ENCODE measurements around the gene DCDC2.
"Not testable (repeated sequence)": the region's sequence is repeated elsewhere in the genome, so short reads cannot be mapped to it uniquely, and the experiment has no call there.

Gene DCDC2

DNA sequence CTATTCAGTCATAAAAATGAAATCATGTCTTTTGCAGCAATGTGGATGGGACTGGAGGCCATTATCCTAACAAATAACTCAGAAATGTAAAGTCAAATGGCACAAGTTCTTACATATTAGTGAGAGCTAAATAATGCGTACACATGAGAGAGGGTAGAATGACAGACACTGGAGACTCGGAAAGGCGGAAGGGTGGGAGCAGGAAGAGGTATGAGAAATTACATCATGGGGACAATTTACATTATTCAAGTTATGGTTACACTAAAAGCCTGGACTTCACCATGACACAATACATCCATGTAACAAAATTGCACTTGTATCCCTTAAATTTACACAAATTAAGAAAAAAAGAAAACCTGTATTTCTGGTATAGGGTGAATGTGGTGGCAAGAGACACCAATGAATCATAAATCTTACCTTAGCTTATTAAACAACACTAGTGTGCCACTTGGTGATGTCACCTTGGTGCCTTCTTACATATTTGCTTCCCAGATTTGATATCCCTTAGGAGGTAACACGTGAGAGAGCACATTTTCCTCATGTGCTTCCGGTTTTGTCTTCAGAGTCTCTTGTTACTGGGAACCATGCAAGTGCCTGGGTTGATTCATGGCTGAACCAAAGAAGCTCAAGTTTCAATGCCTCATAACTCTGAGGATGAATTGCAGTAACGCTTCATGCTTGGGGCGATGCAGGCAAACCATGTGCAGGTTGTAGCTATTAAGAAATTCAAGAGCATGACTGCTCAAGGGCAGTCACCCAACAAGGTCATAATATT, 84.6 kb downstream of the DCDC2 start:
- in situ Hi-C loops (cut with MboI; ENCODE audit: low sequenced_read_pairs) = no loop called here

DNA sequence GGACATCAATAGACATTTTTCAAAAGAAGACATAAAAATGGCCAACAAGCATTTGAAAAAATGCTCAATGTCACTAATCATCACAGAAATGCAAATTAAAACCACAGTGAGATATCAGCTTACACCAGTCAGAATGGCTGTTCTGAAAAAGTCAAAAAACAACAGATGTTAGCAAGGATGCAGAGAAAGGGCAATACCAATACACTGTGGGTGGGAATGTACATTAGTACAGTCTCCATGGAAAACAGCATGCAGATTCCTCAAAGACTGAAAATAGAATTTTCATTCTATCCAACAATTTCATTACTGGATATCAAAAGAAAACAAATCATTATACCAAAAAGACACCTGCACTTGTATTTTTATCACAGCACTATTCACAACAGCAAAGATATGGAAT, 85.3 kb downstream of the DCDC2 start:
- in situ Hi-C loops (cut with MboI; ENCODE audit: low sequenced_read_pairs) = no loop called here

DNA sequence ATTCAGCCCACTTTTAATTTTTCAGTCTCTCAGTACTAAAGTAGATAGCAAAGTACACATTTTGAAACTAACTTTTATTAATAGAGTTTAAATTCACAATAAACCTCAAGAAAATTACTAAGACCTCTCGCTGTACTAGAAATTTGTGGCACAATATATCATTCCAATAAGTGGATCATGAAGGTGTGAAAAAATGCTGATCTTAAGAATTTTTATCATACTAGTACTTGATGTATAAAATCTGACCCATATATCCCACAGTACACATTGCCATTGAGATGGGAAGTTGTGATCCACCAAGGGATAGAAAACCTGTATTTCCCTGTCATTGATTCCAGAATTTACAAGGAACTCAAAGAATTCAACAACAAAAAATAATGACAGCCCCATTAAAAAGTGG, 85.7 kb downstream of the DCDC2 start:
- in situ Hi-C loops (cut with MboI; ENCODE audit: low sequenced_read_pairs) = no loop called here

DNA sequence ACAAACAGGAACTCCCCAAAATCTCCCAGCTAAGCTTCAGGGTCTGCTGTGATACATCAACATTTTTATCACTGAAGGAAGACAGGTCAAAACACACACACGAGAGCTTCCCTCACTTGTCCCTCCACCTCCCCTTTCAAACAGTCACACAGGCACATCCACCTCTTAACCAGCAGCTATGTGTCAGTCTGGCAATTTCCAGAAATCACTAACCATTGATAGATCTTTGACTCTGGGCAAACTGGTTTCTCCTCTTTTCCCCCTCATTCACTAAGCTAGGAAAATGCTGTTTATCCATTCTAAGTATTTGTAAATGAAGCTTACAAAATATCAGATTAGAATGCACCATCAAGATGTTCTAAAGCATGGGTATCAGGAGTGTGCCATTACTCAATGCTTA, 87.8 kb downstream of the DCDC2 start:
- in situ Hi-C loops (cut with MboI; ENCODE audit: low sequenced_read_pairs) = no loop called here

DNA sequence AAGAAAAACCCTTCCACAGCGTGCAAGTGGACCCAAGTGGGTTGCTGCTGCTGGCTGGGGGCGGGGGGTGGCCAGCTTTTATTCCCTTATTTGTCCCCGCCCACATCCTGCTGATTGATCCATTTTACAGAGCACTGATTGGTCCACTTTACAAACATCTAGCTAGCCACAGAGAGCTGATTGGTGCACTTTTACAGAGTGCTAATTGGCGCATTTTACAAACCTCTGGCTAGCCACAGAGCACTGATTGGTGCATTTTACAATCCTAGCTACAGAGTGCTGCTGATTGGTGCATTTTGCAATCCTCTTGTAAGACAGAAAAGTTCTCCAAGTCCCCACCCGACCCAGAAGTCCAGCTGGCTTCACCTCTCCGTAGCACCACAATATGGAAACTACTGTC, 99.6 kb downstream of the DCDC2 start:
- in situ Hi-C loops (cut with MboI; ENCODE audit: low sequenced_read_pairs) = not testable (repeated sequence)

DNA sequence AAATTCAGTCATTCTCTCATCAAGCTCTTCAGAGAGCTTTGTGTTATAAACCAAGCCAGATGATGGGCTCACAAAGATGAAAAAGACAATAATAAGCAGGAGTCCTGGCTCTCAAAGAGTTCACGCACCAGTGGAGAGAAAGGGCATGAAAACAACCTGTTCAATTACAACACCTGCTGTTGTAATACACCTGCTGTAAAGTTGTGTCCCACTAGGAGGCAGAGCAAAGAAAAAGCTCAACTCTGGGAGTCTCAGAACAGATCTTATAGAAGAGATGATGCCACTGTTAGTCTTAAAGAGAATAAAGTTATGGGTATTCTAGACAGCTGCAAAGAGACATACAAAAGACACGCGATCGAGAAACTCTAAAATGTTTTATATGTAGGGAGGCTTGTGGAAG, 100.6 kb downstream of the DCDC2 start:
- in situ Hi-C loops (cut with MboI; ENCODE audit: low sequenced_read_pairs) = no loop called here

DNA sequence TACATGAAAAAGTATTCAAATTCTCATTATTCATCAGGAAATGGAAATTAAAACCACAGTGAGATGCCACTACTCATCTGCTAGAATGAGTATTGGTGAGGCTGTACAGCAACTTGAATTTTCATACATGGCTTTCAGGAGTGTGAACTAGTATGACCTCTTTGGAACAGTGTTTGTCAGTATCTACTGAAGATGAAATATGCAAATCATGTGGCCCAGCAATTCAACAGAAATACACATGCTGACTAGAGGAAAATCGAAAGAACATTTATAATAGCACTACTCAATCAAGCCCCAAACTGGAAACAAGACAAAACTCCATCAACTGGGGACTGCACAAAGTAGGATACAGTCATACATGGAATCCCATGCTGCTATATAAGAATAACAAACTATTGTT, 102.2 kb downstream of the DCDC2 start:
- in situ Hi-C loops (cut with MboI; ENCODE audit: low sequenced_read_pairs) = no loop called here

DNA sequence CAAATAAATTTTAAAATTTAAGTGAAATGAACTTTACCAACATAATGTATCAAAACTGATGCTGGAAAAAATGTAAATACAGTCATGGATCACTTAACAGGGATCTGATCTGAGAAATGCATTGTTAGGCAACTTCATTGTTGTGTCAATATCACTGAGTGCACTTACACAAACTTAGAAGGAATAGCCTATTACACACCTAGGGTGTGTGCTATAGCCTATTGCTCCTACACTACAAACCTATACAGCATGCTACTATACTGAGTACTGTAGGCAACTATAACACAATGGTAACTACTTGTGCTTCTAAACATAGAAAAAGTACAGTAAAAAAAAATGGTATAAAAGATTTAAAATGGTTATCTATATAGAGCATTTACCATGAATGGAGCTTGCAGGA, 104.5 kb downstream of the DCDC2 start:
- in situ Hi-C loops (cut with MboI; ENCODE audit: low sequenced_read_pairs) = no loop called here

DNA sequence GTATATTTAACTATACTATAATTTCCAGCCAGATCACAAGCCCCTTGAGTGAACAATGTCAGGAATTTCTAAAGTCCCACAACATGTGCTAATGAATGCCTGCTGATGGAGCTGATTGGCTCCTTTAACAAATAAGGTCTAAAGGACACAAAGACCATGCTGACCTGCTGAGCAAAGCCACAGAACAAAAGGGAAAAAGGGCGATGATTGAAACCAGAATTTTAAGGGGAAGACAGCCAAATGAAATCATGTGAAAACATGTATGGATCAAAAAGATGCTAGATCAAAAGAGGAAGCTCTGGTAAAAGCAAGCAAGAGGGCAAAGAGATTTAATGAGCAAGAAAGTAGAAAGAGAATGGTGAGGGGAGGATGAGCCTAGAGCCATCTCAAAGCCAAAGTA, 105.6 kb downstream of the DCDC2 start:
- in situ Hi-C loops (cut with MboI; ENCODE audit: low sequenced_read_pairs) = no loop called here

DNA sequence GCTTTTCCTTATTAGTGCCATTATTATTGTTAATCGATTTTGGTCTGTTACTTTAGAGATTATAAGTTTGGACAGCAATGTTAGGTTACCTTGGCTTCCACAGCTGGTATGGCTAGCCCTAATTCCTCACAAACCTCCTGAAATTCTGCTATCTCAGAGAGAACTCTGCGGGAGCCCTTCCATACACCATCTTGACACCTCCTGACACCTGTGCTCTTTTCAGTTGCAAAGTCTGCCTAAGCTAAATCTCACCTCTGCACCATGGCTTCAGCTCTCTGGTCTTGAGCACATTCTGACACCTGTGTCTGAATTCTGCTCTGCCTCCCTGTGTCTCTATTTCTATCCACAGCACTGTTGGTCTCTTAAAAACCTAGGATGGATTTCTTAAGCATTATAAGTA, 106.5 kb downstream of the DCDC2 start:
- in situ Hi-C loops (cut with MboI; ENCODE audit: low sequenced_read_pairs) = no loop called here

DNA sequence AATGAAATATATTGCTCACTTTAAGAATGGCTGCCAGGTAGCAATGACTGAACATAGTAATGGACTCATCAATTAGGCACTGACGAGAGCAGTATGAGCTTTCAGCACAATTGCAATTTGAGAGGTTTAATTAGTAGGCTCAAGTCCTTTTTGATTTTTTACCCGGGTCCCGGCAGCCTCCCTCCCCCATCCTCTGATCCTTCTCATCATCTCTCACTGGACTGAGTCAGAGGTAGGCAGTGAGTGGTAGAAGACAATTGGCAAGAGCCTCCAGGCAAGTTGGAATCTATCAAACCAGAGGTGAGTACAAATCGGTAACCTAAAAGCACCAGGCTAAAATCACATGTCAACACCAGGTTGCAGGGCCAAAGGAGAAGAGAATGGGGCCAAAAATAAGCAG, 107.9 kb downstream of the DCDC2 start:
- in situ Hi-C loops (cut with MboI; ENCODE audit: low sequenced_read_pairs) = no loop called here

DNA sequence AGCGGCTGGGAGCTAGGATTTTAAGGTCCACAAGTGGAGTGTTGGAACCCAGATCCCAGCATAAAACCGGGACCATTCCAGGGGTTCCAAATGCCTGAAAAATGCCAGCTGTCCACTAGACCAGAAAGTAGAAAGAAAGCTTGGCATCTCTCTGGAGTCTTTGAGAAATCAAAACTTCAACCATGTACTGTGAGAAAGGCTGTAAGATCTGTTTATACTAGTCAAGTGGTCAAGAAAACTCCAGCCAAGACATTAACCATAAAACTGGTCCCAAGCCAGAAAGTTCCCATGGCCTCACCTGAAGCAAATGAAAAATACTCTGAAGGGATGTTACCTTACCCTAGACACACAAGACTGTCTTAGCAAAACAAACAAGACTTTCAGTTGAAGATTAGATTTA, 112.6 kb downstream of the DCDC2 start:
- in situ Hi-C loops (cut with MboI; ENCODE audit: low sequenced_read_pairs) = no loop called here

DNA sequence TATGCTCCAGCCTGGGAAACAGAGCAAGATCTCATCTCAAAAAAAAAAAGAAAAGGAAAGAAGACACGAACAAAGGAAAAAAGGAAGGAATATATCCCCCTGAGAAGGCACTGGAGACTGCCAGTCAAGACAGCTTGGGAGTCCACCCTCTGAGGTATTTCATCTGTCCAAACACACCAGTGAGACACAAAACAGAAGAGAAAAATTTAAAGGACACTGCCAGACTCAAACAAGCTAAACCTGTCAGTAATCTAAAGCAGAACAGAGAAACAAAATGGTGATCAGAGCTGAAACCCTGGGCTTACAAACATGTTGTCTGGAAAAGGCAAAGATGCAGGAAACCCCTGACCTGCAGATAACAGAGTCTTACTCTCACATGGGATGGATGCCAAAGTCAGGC, 114.9 kb downstream of the DCDC2 start:
- in situ Hi-C loops (cut with MboI; ENCODE audit: low sequenced_read_pairs) = no loop called here

DNA sequence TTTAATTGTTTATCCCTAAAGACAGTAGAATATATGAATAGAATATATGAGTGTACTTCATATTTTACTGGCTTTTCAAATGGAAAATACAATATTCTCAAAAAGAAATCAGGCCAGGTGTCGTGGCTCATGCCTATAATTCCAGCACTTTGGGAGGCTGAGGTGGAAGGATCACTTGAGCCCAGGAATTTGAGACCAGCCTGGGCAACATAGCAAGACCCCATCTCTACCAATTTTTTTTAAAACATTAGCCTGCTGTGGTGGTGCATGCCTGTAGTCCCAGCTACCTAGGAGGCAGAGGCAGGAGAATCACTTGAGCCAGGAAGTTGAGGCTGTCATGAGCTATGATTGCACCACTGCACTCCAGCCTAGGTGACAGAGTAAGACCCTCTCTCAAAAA, 116.1 kb downstream of the DCDC2 start:
- in situ Hi-C loops (cut with MboI; ENCODE audit: low sequenced_read_pairs) = not testable (repeated sequence)

DNA sequence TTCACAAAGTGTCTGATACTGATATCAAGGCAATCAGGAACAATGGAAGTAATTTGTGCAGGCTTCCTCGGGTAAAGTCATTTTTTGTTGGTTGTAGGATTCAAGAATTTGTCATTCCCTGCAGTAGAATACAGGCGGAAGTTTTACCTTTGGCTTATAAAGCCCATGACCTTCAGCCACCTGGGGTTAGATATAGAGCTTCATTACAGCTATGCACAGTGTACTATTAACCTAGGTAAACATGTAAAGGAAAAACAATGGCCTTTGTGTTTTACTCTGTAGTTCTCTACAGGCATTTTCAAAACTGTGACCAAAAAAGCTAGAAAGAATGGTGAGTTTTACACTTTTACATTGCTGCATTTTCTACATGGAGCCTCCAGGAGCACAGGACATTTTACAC, 116.9 kb downstream of the DCDC2 start:
- in situ Hi-C loops (cut with MboI; ENCODE audit: low sequenced_read_pairs) = no loop called here

DNA sequence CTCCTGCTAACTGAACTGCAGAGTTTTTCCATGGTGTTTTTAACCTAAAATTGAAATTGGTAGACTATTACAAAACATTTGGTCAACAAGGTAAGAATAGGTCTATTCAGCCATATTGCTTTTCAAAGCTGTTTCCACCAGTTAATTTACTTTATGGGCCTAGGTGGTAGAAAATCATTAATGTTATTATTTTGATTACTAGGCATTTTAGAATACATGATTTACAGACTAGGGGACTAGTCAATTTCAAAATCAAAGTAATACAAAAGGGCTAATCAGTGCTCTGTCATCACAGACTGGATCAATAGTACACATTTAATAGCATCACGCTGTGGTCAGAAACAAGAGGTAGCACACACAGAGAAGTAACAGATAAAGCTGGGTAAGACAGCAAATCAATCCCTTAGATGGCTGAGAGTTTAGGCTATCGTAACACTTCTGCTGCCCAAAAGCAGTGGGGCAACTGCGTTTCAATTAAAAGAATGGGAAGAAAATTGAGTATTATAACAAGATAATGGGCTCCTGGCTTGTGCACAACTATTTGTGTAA, 117.4 kb downstream of the DCDC2 start:
- in situ Hi-C loops (cut with MboI; ENCODE audit: low sequenced_read_pairs) = no loop called here

DNA sequence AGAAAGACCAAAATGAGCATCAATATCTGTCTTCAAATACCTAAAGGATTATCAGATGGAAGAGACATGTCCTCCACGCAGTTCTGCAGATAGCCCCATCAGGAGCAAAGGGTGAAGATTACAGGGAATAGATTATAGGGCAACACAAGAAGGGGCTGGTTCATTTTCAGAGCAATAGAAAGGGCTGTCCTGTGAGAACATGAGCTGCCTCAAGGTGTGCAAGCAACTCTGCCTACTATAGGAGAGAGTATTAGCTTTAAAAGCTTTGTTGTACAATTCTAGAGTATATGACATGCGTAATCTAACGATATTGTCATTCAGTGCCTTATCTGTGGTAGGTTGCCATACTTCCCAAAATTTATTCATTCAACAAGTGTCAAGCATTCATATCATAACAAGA, 119.2 kb downstream of the DCDC2 start:
- in situ Hi-C loops (cut with MboI; ENCODE audit: low sequenced_read_pairs) = no loop called here

DNA sequence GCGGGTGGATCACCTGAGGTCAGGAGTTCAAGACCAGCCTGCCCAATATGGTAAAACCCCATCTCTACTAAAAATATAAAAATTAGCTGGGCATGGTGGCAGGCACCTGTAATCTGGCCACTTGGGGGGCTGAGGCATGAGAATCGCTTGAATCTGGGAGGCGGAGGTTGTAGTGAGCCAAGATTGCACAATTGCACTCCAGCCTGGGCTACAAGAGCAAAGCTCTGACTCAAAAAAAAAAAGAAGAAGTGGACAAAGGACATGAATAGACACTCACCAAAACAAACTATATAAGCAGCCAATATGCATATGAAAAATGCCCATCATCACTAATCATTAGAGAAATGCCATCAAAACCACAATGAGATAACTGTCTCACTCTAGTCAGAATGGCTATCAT, 121.1 kb downstream of the DCDC2 start:
- in situ Hi-C loops (cut with MboI; ENCODE audit: low sequenced_read_pairs) = not testable (repeated sequence)

DNA sequence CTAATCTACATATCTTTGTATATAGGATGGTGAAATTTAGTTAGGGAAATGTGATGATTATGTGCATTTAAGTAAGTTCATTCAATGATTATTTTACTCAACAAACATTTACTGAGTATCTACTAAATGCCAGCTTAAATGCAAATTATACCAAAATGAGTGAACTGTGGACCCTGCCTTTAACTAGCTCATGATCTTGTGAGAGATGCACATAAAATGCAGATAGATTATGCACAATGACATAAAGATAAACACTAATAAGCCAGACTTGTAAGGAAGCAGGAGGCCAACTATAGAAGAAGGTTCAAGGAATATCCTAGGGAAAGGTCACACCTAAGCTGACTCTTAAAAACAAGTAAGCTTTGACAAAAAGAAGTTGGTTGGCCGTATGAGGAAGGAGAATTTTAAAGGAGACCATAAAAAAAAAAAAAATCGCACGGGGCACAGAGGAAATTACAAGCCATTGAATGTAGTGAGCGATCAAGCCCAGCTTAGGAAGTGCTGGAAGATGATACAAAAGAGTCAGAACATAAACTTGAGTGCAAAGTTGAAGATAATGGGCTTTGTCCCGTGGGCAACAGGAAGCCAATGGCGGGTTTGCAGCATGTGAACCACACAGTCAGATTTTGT, 123.9 kb downstream of the DCDC2 start:
- in situ Hi-C loops (cut with MboI; ENCODE audit: low sequenced_read_pairs) = no loop called here

DNA sequence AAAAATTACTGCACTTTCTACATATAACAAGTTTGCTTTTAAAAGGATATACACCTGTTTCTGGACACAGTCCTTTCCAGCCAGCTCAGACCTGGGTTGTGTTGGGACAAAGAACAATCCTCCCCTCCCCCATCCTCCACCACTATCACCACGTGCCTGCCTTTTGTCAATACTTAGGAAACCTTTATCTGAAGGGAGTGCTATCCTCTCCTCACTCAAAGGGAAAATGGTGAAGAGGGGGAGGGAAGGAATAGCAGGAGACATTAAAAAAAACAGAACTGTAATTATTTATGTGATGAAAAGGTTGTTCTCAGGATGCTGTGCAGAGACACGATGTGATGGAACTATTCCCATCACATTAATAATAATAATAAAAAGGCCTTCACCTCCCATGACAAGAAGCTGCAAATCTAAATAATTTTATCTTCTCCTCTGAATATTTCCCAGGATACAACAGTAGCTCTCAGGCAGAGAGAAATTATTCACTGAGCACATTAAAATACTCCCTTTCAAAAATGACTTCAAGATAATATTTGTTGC, 126.4 kb downstream of the DCDC2 start:
- in situ Hi-C loops (cut with MboI; ENCODE audit: low sequenced_read_pairs) = no loop called here

DNA sequence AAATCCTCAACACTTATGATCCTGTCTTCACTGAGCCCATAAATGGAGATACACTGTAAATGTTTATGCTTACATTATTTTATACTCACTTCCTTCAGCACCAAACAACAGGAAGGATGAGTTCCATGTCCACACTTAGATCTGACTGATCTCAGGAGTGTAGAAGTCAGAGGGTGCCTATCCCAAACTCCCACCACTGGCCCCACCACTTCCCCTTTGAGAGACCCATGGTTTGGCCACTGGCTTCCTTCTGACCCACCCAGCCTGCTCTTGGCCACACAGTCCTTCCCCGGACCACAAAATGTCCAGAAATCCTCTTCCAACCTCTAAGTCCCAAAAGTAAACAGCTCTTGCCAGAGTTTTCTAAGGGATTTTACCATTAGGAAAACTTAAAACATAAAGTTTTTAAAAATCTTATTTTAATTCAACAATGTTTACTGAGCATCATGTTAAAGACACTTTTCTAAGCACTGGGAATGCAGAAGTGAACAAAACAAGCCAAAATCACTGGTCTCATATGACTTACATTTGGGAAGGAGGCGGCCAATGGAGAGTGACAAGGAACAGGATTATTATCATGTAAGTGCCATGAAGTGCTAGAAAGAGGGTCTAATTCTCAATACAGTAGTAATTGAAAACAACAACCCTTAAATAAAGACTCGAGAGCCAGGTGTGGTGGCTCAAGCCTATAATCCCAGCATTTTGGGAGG, 128.0 kb downstream of the DCDC2 start:
- in situ Hi-C loops (cut with MboI; ENCODE audit: low sequenced_read_pairs) = no loop called here

Measured in HL-60/S4 treated with retinoic acid at 250 ng/mL for 4 days and 3 days (cell line).